Suppressor macrophage treated with lipopolysaccharide for 1 hour (primary cell): ENCODE measurements around the gene SLC9A1.
"Not testable (repeated sequence)": the region's sequence is repeated elsewhere in the genome, so short reads cannot be mapped to it uniquely, and the experiment has no call there.

Experiments used
- DNase-seq, 3 donors: peaks; one replicate each; pipeline ENCODE4 v3.0.0-alpha.2; 2020 to 2022

The SLC9A1 gene

DNA sequence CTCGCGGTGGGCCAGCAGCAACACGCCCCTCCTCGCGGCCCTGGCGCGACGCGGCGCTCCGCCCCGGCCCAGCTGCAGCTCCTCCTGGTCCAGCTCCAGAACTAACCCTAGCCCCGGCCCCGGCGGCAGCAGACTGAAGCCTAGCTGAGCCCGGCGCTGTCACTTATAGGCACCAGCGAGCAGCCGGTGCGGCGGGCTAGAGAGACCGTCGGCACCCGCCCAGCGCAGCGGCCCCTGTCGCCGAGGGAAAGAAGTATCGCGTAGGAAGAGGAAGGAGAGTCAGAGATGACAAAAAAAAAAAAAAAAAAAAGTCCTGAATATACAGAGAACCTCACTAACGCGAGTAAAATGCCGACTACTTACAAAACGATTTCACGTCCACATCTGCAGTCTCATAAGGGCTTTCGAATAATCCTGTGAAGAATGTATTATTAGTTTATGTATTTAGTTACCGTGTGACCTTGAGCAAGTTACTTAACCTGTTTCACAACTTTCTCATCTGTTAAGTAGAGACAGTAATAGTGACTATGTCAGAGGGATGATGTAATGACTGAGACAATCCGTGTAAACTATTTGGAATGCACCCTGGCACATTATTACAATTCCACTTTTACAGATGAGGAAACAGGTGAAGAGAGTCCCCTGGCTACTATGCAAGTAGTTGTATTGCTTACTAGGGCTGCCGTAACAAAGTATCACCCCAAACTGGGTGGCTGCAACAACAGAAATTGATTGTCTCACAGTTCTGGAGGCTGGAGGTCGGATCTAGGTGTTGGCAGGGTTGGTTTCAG lies at the start of gene SLC9A1:
TSS of gene SLC9A1 (minus strand) at position 135 of the 791 bp plus-strand sequence. CDS start 791 bp downstream, outside the sequence.
- peak; percentile 95 to 96 (median 96) for DNase-seq

DNA sequence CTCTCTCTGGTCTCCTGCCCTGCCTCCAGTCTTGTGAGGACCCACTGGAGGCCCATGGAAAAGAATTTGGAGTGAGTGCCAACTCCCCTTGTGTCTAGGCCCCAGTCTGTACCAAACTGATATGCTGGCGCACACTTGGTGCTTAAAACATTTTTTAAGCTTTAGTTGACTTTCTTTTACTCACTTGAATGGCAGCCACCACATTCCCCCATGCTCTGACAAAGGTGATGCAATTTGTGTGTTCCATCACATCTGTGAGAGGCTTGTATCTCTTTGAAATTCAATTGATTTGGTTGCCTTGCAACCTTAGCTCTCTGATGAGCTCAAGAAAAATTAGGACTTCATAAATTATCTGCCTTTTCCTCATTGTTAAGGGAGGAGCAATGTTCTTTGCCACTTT lies 49.0 kb upstream of the SLC9A1 start:
- no peak for DNase-seq

DNA sequence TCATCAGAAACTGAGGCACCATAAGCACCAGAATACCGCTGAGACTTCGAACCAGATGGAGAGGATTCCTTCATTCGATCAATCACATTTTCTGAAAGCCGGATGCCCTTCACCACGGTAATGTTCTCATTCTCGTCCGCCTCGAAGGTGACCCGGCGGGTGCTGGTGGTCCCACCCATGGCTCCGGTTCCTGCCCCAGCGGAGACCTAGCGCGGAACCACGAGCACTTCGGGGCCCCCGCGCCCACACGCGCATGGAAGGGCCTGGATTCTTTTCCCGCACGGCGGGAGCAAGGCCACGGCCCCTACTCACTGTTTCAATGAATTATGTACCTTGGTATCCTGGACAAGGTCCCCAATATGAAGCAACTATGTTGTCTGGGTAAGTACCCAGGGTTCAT lies 46.4 kb upstream of the SLC9A1 start:
- DNase-seq = no peak

DNA sequence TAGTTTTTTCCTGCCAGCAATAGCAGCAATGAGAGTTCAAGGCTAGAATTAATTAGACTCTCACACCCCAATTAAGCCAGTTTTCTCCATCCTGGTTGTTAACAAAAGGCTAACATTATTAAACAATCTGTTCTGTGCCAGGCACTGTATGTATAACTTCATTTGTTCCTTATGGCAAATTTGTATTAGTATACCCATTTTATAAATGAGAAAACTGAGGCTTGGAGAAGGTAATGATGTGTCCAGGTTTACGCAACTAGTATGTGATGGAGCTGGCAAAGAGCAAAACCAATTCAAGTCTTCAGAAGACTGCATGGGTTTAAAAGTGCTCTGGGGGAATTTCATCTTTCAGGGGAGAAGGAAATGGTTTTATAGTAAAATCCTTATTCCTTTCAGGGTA lies 38.3 kb upstream of the SLC9A1 start:
- no peak for DNase-seq

- DNase-seq = peak; percentile 58 to 61 (median 60)
These were observed 37.2 kb upstream of the SLC9A1 start for GRCh38 chr1:27192039-27192529.

- DNase-seq = not testable (repeated sequence)
These were observed 29.7 kb upstream of the SLC9A1 start for GRCh38 chr1:27184665-27185064.

DNA sequence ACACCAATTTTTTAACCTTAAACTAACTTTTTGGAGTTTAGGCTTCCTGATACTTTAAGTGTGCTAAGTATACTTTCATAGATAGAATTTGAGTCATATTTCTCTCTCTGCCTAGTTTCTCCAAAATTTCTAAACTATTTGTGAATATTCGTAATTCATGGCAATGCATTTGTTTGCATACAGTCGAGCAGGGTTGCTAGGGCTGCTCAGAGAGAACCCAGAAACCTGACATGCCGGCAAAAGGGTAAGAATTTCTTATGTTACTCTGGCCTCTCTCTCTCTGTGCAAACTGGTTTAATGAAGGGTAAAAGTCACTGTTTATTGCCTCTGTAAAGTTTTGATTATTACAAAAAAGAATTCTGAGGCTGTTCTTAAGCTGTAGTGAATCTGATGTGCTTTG lies 25.1 kb upstream of the SLC9A1 start:
- DNase-seq = no peak

DNA sequence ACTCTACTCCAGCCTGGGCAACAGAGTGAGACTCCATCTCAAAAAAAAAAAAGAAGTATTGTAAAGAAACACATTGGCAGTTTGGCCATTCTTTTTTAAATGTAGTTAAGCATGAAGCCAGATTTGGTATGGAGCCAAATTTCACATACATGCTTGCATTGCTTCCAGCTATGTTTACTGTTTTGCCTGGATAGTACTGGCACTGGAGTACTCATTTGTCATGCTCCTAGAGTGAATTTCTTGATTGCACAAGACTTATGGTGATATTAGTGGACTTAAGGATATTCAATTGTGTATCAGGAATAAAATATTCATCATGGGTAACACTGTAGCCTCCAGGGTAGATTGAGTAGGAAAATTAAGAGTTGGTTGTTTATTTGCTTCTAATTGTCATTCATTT lies 24.5 kb upstream of the SLC9A1 start:
- DNase-seq = no peak

DNA sequence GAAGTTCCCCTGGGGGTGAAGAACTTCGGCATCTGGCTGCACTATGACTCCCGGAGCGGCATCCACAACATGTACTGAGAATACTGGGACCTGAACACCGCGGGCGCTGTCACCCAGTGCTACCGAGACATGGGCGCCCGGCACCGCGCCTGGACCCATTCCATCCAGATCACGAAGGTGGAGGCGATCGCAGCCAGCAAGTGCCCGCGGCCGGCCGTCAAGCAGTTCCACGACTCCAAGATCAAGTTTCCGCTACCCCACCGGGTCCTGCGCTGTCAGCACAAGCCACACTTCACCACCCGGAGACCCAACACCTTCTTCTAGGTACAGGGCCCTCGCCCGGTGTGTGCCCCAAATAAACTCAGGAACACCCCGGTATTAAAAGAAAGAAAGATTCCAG lies 22.0 kb upstream of the SLC9A1 start:
- no peak for DNase-seq

- no peak for DNase-seq
These were observed 21.4 kb upstream of the SLC9A1 start for GRCh38 chr1:27176323-27176722.

DNA sequence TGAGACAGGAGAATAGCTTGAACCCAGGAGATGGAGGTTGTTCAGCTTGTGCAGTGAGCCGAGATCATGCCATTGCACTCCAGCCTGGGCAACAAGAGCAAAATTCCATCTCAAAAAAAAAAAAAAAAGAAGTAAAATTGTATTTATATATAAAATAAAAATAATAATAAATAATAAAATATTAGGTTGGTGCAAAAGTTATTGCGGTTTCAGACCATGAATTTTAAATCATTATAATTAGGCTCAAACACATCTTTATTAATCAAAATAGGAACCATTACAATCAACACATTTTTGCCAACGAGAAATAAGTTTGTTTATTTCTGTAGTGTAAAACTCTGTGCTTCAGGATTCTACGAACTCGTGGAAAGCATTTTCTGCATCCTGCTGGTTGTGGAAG lies 18.1 kb upstream of the SLC9A1 start:
- not testable (repeated sequence) for DNase-seq

DNA sequence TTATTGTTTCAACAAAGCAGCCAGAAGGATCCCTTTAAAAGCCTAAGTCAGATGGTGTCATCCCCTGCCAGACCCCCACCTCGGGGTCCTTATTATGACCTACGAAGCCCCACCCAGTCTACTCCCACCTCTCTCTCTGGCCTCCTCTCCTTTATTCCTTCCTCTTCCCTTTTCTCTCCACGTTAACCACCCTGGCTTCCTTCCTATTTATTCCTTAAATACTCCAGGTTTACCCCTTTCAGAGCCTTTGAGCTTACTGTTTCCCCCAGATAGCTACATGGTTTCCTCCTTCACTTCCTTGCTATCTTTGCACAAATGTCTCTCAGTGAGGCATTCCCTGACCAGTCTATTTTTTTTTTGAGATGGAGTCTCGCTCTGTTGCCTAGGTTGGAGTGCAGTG lies 12.0 kb upstream of the SLC9A1 start:
- no peak for DNase-seq

DNA sequence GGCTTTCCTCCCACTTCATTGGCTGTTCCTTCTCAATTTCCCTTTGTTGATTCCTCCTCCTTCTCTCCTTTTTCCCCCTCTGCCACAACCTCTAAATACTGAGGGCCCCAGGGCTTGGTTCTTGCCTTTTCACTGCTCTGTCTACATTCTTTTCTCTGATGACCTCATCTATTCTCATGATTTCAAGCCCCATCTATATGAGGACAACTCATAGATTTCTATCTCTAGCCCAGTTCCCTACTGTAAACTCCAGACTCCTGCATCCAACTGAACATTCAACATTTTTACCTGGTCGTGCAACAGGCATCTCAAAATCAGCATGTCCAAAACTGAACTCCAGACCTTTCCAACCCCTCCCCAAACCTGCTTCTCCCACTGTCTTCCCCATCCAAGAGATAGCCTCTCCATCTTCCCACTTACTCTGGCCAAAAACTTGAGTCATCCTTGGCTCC lies 11.5 kb upstream of the SLC9A1 start:
- no peak for DNase-seq

DNA sequence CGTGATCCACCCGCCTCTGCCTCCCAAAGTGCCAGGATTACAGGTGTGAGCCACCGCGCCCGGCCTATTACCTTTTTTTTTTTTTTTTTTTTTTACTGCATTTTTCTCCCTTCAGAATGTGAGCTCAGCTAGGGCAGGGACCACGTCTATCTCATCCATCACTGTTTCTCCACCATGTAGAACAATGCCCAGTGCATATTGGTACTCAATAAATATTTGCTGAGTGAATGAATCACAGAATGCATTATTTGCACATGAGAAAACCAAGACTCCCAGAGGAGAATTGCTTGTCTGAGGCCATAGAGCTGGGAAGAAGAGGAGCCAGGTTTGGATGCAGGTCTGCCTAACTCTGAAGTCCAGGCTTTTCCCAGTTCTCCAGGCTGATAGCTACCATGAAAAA lies 8.2 kb upstream of the SLC9A1 start:
- no peak for DNase-seq

- DNase-seq = no peak
These were observed 7.2 kb upstream of the SLC9A1 start for GRCh38 chr1:27162090-27162489.

DNA sequence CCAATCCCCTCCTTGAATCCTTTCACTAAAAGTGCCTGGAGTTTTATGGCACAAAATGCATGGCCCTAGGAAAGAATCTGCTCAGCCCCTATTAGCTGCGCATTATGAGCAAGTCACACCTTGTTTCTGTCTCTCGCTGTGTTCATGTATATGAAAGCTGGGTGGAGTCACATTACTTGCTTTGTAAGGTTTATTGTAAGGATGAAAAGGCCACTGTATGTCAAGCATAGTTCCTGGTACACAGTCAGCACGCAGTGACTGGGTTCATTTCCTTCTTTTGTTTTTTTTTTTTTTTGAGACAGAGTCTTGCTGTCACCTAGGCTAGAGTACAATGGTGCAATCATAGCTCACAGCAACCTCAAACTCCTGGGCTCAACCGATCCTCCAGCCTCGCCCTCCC lies 6.7 kb upstream of the SLC9A1 start:
- DNase-seq = peak; percentile 23 to 57 (median 56)

DNA sequence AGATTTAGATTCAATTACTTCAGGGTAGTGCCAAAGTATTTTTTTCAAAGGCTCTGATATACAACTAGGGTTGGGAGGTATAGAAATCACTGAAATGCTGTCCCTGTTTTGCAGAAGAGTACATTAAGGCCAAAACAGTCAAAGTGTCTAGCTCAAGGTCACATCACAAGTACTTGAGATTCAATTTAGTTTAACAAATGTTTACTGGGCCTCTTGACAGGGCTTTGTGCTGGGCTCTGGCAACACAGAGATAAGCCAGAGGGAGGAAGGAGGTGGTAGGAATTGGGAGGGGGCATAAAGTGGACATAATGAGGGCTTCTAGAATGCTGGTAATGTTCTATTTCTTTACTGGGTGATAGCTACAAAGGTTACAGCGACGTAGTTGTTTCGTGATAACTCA lies 2.3 kb upstream of the SLC9A1 start:
- no peak for DNase-seq

- no peak for DNase-seq
These were observed 395 bp downstream of the SLC9A1 start for GRCh38 chr1:27154469-27154990.

DNA sequence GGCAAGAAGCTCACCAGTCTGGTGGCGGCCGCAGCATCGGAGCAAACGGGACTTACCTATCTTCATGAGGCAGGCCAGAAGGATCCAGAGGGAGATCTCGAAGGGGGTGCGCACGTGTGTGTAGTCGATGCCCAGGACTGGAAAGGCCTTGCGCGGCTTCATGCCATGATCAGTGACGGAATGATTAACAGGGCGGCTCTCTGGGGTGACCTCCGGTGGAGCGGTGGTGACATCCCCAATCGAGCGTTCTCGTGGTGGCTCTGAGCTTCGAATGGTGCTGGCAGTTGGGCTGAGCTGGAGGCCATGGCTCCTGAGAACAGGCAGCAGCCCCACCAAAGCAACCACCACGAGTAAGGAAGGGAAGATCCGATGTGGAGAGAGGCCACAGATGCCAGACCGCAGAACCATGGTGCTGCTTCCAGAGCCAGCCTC lies 982 bp downstream of the SLC9A1 start:
- DNase-seq = no peak

DNA sequence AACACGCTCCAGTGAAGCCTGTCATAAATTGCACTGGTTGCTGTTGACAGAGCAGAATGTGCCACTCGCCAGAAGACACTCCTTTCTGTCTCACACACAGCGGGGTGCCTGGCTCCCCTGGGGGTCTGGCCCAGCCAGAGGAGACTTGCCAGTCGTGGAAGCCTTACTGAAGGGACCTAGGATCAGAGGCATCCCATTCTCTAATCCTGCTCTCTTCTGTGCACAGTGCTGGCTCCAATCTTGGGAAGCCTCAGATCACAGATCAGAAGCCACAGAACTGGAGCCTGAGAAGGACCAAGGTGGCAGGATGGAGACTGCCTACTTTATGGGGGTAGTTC lies 1.4 kb downstream of the SLC9A1 start:
- no peak for DNase-seq

GRCh38 chr1:27152829-27153548 lies 1.9 kb downstream of the SLC9A1 start:
- DNase-seq = no peak

GRCh38 chr1:27152004-27152828 lies 2.7 kb downstream of the SLC9A1 start:
- DNase-seq = no peak

- DNase-seq = no peak
These were observed 4.3 kb downstream of the SLC9A1 start for GRCh38 chr1:27150641-27151040.
